Panc1 (cell line): Measurements from ENCODE around the gene ITM2B.

Experiments
- SIN3A ChIP-seq: IDR thresholded peaks from 2 replicates; pipeline ENCODE4 v1.6.1; 2012; ENCODE audit warnings: low read depth, mild to moderate bottlenecking, low read length, moderate library complexity, borderline replicate concordance; ENCODE audit not compliant: insufficient read depth
- TF ChIP-seq, protein P1 (sequence below): fragments of 450-650 bp; IDR thresholded peaks from 2 replicates; pipeline ENCODE4 v1.5.1; 2017; ENCODE audit warnings: mild to moderate bottlenecking

GRCh38 chr13:48249018-48249417, 16.0 kb downstream of the ITM2B start:
- TF ChIP-seq, protein P1, sequence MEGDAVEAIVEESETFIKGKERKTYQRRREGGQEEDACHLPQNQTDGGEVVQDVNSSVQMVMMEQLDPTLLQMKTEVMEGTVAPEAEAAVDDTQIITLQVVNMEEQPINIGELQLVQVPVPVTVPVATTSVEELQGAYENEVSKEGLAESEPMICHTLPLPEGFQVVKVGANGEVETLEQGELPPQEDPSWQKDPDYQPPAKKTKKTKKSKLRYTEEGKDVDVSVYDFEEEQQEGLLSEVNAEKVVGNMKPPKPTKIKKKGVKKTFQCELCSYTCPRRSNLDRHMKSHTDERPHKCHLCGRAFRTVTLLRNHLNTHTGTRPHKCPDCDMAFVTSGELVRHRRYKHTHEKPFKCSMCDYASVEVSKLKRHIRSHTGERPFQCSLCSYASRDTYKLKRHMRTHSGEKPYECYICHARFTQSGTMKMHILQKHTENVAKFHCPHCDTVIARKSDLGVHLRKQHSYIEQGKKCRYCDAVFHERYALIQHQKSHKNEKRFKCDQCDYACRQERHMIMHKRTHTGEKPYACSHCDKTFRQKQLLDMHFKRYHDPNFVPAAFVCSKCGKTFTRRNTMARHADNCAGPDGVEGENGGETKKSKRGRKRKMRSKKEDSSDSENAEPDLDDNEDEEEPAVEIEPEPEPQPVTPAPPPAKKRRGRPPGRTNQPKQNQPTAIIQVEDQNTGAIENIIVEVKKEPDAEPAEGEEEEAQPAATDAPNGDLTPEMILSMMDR = no peak
- TF ChIP-seq SIN3A = no peak
